GM18498 (cell line): ENCODE results near the gene EIF2S2.

Experiments
- ATAC-seq: cut with Tn5 transposase; IDR thresholded peaks from one replicate; pipeline ENCODE4 v1.9.1; 2021; ENCODE audit warnings: mild to moderate bottlenecking, moderate library complexity; ENCODE audit not compliant: unreplicated experiment

EIF2S2 gene

DNA sequence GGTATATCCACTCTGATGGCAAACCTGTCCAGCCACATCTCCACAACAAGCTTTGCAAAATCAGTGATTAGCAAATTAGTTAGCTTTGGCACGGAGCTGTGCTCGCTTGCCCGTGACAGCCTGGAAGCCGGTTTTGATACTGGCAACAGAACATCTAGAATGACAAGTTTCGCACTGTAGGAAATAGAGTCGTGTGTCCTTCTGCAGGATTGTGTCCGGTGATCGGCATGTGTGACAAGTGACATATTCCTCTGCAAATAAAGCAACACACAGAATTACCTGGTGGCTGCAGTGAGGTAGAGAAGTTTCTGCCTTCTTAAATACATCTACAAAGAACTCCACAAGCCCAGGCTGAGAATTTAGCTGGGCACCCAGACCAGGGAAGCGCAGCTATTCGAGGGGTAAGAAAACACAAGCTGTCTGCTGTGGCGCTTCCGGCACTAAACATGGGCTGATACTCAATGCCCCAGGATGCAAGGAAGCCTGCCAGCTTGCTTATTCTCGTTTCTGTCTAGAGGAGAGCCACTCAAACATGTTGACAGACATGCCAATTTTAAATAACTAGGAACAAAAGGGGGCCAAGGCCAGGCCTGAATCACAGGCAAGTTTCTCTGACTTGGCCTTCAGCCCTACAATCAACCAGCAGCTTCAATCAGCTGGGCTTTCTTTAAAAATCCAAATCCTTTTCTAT lies 22.2 kb downstream of the EIF2S2 start:
- ATAC-seq: no peak

DNA sequence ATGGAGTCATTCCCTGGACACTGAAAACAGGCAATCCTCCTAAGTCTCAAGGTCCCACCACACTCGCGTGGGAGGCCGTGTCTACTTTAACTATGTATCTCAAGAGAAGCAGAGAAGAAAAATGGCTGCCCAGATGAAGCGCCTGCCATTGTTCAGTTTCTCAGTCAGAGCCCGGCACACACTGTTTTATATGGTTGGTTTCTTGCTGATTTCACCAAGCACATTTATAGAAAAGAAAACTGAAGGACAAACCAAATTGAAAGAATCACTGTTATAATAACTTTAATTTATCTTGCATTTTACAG lies 22.9 kb downstream of the EIF2S2 start:
- no peak for ATAC-seq

DNA sequence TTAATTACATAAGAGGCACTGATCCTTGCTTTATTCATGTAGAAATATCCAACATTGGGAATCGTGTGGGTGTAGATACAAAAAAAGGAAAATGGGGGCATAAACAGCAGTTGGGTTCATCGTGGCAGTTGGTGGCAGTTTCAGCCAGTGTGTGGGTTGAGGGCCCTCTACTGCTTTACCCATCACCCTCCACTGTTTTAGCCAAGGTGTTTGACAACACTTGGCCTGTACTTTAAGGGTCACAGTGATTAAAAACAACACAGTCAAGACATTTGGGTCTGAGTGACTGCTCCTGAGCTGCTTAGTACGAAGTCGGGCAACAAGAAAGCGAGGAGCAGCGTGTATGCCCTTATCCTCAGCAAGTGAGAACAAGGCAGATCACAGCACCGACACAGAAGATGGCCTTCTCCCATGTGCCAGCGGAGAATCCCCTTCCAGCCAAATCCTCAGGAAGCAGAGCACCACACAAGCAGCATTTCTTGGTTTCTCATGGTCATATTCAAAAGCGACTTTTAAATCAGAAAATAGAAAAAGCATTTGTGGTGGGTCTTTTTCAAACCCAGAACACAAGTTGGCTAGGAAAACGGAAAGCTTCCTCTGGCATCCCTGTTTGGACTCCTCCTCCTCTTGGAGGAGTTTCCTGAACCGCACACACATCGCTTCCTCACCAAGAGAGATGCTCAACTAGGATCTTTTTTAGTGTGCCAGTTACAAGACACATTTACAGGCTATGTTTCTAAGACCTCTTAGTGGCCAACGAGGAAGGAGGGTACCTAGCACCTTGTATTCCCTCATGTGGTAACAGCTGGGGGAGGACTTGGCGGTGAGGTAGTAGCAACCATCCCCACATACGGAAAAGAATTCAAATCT lies 23.5 kb downstream of the EIF2S2 start:
- no peak for ATAC-seq

DNA sequence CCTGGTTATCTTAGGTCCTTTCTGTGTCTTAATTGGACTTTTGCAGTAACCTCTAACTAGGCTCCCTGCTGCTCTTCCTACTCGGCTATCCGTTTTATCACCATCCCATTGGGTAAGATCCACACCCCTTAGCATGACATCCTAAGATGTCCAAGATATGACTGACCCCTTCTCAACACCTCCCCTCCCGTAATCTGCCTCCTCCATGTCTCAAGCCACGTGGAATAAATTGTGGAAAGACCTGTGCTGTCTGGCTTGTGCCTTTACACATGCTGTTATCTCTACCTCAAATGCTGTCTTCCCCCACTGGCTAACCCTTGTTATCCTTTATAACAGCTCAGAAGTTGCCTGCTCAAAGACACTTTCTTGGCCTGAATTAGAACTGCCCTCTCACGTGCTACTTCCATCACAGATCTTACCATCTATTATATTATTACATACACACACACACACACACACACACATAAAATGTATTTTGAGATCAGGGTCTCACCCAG lies 26.5 kb downstream of the EIF2S2 start:
- no peak for ATAC-seq

DNA sequence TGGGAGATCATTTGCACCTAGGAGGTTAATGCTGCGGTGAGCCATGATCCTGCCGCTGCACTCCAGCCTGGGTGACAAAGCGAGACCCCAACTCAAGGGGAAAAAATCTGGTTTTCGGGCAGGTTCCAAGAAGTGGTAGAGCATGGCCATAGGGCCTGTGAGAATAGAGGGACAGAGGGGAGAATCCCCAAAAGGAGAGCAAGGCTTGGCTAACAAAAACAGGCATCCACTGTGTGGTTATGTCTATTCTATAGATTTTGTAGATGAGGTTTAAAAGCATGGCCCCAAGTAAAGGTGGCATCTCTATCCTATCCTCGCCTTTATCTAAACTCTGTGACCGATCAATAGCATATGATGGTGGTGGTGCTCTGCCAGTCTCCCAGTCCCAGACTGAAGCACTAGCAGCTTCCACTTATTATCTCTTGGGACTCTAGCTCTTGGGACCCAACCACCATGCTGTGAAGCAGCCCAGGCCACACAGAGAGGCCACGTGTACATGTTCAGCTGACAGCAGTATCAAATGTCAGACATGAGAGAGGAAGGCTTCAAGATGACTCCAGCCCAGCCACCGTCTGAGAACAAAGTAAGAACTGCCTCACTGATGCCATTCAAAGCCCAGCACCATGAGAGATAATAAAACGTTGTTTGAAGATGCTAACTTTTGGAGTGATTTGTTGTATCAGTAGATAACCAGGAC lies 27.7 kb downstream of the EIF2S2 start:
- no peak for ATAC-seq

DNA sequence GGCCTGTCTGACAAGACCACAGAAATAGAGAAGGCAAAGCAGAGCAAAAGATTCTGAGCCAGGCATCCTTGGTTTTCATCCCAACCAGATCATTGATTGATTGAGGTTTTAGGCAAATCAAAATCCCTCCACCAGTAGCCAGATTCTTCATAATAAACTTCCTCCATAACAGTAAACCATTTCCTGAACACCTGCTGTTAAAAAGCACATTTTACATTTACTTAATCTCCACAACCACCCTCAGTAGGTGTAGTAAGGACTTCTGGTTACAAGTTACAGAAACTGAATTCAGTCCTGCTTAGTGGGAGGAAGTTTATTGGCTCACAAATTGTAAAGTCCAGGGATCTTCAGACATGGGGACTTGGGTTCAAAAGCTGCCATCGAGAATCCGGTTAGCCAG lies 28.3 kb downstream of the EIF2S2 start:
- no peak for ATAC-seq

DNA sequence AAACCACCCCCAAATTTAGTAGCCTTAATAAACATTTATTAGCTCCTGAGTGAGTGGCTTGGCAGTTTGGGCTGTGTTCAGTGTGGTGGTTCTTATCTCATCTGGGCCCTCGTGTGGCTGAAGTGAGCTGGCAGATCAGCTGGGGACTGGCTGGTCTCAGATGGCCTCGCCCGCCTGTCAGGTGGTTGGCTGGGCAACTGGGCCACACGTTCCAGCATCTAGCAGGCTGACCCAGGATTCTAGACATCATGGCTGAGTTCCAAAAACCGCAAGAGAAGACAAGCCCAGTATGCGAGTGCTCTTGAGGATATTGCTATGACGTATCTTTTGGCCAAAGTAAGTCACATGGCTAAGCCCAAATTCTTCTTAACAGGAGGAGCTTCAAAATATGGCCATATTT lies 28.9 kb downstream of the EIF2S2 start:
- ATAC-seq: no peak

DNA sequence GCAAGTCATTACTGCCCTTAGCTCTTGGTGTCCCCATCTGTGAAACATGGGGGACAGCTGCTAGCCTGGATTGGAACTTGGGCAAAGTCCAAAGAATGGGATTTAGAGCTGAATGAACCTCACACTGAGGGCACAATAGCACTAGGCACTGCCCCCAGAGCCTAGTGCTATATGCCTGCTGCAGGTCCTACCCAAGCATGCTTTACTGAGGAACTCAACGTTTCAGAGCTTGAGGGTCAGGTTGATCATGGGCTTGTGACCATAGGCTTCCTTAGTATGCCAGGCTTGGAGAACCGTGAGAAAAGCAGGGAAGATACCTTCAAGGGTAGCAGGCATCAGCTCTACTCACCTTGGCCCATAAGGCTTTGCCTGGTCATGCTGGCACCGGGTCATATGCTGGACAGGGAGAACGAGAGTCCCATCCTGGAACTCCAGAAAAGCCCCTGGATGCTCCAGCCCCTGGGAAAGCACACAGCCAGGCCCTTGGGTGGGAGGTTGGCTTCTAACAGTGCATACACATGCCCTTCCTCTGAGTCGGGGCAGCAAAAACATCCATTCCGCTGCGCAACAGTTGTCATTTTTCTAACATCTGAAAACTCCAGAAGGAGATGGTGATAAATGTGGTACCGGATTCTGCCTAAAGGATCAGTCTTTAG lies 29.7 kb downstream of the EIF2S2 start:
- ATAC-seq: no peak

DNA sequence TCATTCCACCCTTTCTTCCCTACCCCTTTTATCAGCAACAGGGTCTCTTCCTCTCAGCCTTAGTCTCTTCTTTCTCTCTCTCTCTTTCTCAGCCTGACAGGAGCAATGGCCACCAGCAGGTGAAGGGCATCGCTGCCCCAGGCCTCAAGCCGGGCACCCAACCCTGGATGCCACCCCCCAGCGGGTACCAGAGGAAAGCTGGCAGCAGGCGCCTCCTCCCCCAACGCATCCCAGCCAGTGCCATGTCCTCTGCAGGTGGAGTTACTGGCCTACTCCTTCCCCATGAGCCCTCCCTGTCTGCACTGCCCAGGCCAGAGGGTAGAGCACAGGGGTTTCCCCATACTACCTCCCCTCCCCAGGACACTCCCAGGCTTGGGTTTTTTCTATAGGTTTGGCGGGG lies 32.2 kb downstream of the EIF2S2 start:
- ATAC-seq: no peak

DNA sequence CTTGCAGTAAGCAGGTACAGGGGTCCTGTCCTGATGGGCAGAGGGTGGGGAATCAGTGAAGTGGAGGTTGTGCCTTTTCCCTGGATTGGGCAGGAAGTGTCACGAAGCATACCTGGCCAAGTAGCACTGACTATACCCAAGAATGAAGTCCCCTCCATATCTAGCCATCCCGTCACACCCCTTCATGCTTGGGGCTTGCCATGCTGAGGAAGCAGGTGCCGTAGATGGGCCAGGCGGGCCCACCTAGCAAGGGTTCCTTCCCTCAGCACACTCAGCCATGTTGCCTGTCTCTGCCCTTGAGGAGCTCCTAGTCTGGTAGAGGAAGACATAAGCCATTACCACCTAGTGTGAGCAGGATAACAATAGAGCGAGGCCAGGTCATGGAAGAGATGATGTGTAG lies 33.5 kb downstream of the EIF2S2 start:
- no peak for ATAC-seq

DNA sequence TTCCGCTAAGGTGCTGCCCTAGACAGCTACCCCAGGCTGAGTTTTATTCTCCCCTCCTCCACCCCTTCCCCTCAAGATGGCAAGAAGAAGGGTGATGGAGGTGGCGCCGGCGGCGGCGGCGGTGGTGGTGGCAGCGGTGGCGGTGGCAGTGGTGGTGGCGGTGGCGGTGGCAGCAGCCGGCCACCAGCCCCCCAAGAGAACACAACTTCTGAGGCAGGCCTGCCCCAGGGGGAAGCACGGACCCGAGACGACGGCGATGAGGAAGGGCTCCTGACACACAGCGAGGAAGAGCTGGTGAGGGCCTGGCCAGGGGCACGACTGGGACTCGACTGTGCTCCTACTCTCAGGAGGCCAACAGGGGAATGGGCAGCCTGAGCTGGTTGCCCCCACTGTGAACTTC lies 35.1 kb downstream of the EIF2S2 start:
- ATAC-seq: no peak

DNA sequence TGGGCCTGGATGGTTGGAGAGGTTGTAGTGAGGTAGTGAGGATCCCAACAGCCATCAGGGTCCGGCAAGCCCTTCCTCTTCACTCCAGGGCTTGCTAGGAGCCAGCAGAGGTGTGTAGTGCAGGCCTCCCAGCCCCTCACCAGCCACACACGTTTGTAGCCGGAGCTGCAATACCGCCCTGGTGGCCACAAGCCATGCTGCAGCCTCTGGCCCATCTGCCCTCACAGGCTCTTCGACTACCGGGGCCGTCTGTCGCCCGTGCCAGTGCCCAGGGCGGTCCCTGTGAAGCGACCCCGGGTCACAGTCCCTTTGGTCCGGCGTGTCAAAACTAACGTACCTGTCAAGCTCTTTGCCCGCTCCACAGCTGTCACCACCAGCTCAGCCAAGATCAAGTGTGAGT lies 36.4 kb downstream of the EIF2S2 start:
- no peak for ATAC-seq

DNA sequence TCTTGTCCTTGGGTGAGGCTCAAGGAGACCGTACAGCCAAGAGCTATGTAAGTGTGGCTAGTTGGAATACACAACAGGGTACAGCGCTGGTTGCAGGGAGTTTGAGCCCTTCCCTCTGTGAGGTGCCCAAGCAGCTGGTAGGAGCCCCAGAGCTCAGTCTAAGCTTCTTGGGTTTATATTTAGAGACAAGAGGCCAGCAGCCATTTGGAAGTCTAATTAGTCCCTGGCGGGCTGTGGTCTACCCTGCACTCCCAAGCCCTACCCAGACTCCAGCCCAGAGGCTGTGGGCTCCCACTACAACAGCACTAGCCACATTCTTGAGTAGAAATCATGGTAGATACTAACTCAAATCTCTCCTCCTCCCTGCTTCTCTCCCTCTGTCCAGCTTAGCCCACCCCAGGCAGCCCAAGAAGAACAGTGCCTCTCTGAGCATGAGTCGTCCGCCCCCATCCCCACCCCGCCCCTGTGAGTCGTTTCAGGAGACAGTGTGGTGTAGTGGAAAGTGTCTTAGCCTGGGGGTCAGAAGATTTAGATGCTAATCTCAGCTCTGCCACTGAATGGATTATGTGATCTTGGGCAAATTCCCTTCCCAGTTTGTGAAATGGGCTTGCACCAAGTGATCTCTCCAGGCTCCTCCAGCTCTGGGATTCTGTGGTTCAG lies 37.8 kb downstream of the EIF2S2 start:
- ATAC-seq: no peak

DNA sequence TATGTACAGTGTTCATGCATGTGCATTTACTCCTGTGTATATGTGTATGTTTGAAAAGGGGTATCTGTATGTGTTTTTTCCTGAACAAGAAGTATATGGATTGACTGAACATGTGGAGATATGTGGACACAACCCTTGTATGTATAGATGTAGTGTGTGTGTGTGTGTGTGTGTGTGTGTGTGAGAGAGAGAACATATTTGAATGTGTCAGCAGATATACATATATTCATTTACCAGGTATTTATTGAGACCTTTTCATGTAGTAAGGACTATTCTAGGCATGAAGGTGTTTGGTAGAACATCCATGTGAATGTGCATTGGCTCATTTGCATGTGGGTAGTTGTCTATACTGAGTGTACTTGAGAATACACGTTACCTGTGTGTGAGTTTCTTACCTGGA lies 39.3 kb downstream of the EIF2S2 start:
- ATAC-seq: no peak

DNA sequence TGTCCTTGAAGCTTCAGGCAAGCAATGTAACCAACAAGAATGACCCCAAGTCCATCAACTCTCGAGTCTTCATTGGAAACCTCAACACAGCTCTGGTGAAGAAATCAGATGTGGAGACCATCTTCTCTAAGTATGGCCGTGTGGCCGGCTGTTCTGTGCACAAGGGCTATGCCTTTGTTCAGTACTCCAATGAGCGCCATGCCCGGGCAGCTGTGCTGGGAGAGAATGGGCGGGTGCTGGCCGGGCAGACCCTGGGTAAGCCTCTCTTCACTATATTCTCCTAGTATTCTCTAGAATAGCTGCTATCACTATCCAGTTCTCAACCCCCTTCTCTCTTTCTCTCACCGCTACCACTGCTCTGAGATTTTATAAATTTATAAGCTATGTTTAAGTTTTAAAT lies 40.0 kb downstream of the EIF2S2 start:
- ATAC-seq: no peak

DNA sequence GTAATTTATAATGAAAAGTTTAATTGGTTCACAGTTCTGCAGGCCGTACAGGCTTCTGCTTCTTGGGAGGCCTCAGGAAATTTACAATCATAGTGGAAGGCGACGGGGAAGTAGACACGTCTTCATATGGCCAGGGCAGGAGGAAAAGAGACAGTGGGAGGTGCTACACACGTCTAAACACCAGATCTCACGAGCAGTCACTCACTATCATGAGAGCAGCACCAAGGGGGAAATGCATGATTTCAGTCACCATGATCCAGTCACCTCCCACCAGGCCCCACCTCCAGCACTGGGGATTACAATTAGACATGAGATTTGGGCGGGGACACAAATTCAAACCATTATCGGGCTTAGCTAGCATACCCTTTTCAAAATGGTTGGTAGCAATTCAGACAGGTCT lies 41.2 kb downstream of the EIF2S2 start:
- ATAC-seq: no peak

DNA sequence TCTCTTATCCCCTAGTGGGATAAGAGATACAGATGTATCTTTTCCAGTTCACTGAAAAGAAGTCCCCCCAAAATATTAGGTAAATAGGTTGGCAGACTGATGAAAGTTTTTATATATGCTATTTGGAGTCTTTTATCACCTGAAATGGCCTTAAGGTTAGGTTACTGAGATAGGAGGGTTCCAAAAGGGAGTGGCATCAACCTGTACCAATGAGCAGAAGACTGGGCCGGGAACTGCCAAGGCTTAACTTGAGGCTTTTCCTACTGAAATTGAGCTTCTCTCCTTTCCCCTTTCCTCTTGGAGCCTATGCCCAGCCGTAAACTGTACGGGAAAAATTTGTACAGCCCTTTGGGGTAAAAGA lies 42.0 kb downstream of the EIF2S2 start:
- ATAC-seq: no peak

DNA sequence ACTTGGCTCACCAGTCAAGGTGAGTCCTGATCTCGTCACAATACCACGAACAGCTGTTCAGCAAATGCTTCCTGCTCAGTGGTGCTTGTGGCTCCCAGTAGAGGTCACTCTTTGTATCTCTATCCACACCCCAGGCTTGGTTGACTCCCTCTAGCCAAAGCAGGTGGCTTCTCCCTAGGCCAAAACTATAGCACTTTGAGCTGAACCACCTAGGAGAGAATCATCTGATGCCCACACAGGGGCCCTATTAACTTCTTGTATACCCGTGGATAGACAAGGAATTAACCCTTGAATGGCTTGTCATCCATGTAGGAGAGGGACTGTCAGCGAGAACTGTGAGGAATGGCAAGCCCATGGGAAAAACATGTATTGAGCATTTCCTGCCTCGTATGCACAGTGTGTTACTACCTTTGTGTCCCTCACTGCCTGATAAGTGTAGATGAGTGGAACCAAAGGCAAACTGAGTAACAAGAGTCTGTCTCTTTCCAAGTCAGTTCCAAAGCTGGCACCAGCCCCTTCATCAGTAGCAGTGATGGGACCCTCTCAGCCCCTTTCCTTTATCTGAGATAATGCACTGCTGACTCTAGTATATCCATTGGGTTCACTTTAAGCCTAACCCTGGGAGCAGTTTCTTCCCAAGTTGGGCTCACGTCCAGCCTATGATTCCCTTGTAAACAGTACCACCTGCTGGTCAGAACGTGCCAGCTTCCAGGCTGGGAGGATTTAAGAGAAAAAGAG lies 42.5 kb downstream of the EIF2S2 start:
- peak; percentile 75 for ATAC-seq

DNA sequence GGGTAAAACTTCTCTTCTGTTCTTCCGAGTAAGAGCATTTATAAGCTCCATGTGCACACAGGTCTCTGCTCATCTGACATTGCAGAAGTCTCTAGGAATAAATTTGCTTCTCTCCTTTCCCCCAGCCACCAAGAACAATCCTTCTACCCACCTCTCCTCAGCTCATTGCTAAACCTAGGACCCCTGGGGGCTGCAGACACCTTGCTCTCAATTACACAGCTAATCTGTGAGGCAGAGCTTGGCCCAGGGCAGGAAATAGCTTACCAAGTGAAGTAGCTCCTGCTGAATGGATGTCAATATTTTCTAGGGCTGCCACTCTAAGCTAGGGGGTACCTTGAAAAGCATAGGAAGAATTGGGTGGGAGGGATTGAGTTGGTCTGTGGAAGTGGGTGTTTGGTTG lies 44.0 kb downstream of the EIF2S2 start:
- ATAC-seq: no peak

DNA sequence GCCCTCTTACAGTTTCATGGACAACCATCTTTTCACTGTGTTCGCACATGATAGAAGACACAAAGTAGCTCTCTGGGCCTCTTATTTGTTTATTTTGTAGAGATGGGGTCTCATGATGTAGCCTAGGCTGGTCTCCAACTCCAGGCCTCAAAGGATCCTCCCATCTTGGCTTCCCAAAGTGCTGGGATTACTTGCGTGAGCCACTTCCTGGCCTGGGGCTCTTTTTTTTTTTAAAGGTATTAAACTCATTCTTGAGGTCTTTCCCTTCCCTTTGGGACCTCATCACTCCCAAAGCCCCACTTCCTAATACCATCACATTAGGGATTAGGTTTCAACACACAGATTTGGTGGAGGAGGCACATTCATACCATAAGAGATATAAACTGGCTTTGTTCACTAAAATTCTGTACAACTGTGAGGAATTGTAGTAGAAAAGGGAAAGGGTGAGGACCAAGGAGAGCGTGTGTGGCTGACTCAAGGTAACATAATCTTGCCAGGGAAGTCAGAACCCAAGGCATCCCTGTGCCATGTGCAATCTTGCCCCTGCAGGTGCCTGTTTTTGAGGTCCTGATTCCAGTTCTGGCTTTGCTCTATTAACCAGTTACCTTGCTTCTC lies 45.5 kb downstream of the EIF2S2 start:
- no peak for ATAC-seq
